ENCODE data around the gene MCCC1. TPM values are rescaled to one million over a fixed set of nuclear protein-coding genes. Genes with fewer than 3 reads are reported as not detected.
"Not testable (repeated sequence)": the region's sequence is repeated elsewhere in the genome, so short reads cannot be mapped to it uniquely, and the experiment has no call there.

Gene MCCC1
- total and polyA plus RNA-seq, 7 donors: 8.2 to 24.4 (median 15.6) TPM

DNA sequence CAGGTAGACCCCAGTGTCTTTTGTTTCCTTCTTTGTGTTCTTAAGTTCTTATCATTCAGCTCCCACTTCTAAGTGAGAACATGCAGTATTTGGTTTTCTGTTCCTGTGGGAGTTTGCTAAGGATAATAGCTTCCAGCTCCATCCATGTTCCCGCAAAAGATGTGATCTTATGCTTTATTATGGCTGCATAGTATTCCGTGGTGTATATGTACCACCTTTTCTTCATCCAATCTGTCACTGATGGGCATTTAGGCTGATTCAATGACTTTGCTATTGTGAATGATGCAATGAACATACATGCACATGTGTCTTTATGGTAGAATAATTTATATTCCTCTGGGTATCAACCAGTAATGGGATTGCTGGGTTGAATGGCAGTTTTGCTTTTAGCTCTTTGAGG, 24.4 kb downstream of the MCCC1 start:
- Histone ChIP-seq H3K36me3 (ENCODE audit: insufficient read depth in 1 of 2, low read depth in 1 of 2) (peaks cover 0 to 53% of the 10 kb centered on the region in 2 donors), H3K4me1 (no peaks in the 10 kb centered on the region), H3K4me3 (no peak overlapping the region), H3K27me3 (ENCODE audit: insufficient read depth in 3 of 3, low read length in 2 of 3) (no peaks in the 10 kb centered on the region), H3K9me3 (no peaks in the 10 kb centered on the region), H3K27ac (no peak overlapping the region)
- DNase-seq (no peak), ATAC-seq (no peak)
- intact Hi-C loops (cut with DNase I): no loop called here
- TF ChIP-seq, protein P1, sequence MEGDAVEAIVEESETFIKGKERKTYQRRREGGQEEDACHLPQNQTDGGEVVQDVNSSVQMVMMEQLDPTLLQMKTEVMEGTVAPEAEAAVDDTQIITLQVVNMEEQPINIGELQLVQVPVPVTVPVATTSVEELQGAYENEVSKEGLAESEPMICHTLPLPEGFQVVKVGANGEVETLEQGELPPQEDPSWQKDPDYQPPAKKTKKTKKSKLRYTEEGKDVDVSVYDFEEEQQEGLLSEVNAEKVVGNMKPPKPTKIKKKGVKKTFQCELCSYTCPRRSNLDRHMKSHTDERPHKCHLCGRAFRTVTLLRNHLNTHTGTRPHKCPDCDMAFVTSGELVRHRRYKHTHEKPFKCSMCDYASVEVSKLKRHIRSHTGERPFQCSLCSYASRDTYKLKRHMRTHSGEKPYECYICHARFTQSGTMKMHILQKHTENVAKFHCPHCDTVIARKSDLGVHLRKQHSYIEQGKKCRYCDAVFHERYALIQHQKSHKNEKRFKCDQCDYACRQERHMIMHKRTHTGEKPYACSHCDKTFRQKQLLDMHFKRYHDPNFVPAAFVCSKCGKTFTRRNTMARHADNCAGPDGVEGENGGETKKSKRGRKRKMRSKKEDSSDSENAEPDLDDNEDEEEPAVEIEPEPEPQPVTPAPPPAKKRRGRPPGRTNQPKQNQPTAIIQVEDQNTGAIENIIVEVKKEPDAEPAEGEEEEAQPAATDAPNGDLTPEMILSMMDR (IDR thresholded peaks at IDR 0.05): no peak
- 97 to 99% (median 98%) methylated on average over 2 of the region's 2 CpGs for WGBS, 3 donors

DNA sequence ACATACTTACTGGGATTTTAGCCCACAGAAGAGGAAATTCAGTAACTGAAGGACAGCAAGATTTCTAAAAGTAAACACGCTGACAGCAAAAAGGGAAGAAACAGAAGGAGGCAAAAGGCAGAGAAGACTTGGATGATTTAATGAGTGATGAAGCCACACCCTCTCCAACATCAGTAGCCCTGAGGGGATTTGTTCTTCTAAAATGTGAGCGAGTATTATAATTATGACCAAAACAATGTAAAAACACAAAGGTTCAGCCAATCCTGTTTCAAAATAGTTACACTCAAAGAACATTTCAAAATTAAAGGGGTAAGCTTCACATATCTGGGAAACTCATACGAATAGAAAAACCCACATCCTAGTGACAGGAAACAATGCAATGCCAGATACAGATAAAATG, 25.0 kb downstream of the MCCC1 start:
- TF ChIP-seq, protein P1 (IDR thresholded peaks at IDR 0.05): no peak
- ATAC-seq: no peak
- H3K27me3 ChIP-seq (ENCODE audit: insufficient read depth in 3 of 3, low read length in 2 of 3): no peaks in the 10 kb centered on the region
- no peaks in the 10 kb centered on the region for H3K4me1 ChIP-seq
- intact Hi-C loops (cut with DNase I): no loop called here
- no peaks in the 10 kb centered on the region for H3K9me3 ChIP-seq
- no peak overlapping the region for H3K27ac ChIP-seq
- H3K36me3 ChIP-seq (ENCODE audit: insufficient read depth in 1 of 2, low read depth in 1 of 2): peaks cover 2 to 59% of the 10 kb centered on the region in 2 donors
- DNase-seq: no peak
- WGBS, 3 donors: 71 to 78% (median 75%) methylated on average over 3 of the region's 3 CpGs
- no peak overlapping the region for H3K4me3 ChIP-seq

DNA sequence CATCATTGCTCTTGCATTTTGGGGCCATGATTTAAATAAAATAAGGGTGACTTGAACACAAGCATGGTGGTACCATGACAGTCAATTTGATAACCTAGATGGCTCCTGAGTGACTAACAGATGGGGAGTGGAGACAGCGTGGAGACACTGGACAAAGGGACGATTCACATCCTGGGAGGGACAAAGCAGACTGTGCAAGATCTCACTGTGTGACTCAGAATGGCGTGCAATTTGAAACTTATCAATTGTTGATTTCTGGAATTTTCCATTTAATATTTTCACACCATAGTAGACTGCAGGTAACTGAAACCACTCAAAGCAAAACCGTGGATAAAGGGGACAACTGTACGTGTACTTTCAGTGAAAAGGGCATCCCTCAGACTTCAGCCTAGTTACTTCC, 25.5 kb downstream of the MCCC1 start:
- Histone ChIP-seq H3K27ac (no peak overlapping the region), H3K27me3 (ENCODE audit: insufficient read depth in 3 of 3, low read length in 2 of 3) (no peaks in the 10 kb centered on the region), H3K9me3 (no peaks in the 10 kb centered on the region), H3K4me3 (no peak overlapping the region), H3K36me3 (ENCODE audit: insufficient read depth in 1 of 2, low read depth in 1 of 2) (peaks cover 2 to 63% of the 10 kb centered on the region in 2 donors), H3K4me1 (no peaks in the 10 kb centered on the region)
- intact Hi-C loops (cut with DNase I): no loop called here
- no peak for ATAC-seq
- 73 to 86% (median 76%) methylated on average over 5 of the region's 5 CpGs for WGBS, 3 donors
- DNase-seq: no peak
- TF ChIP-seq, protein P1 (IDR thresholded peaks at IDR 0.05): no peak

DNA sequence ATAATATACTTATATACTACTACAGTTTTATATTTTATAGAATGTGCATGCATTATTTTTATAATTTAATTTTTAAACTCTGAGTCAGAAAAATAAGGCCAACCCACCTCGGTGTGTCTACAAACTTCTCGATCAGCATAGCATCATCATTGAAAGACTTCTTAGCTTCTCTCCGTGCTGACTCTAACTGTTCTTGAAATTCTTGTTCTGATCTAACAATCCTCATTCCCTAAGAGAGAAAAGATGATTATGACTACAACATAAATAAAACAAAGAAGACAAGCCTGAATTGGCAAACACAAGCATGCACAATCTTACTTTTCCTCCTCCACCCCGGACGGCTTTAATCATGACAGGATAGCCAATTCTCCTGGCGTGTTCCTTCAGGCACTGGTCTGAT, 28.4 kb downstream of the MCCC1 start:
- TF ChIP-seq, protein P1 (IDR thresholded peaks at IDR 0.05): no peak
- no peak for ATAC-seq
- Histone ChIP-seq H3K27ac (no peak overlapping the region), H3K9me3 (no peaks in the 10 kb centered on the region), H3K4me3 (no peak overlapping the region), H3K27me3 (ENCODE audit: insufficient read depth in 3 of 3, low read length in 2 of 3) (no peaks in the 10 kb centered on the region), H3K4me1 (no peaks in the 10 kb centered on the region), H3K36me3 (ENCODE audit: insufficient read depth in 1 of 2, low read depth in 1 of 2) (peaks cover 2 to 76% of the 10 kb centered on the region in 2 donors)
- WGBS, 3 donors: 95 to 97% (median 97%) methylated on average over 6 of the region's 6 CpGs
- intact Hi-C loops (cut with DNase I): no loop called here
- no peak for DNase-seq

DNA sequence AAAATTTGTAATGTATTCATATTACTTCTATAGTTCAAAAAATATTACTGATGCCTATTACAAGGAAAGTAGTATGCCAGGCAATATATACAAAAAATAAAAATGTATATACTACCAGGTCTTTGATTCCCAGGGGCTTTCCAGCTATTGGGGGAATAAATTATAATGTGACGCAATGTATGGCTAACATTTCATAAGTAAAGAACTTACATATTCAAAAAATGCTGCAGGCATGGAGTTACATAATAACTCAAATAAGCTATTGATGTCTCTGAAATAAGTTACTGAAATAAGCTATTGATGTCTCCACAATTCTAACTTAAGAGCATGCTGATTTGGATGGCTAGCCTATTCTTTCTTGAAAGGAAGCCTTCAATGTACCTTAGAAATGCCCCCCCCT, 30.2 kb downstream of the MCCC1 start:
- 2 to 54% (median 5%) methylated on average over 1 of the region's 1 CpG for WGBS, 3 donors
- TF ChIP-seq, protein P1 (IDR thresholded peaks at IDR 0.05): no peak
- intact Hi-C loops (cut with DNase I): no loop called here
- Histone ChIP-seq H3K36me3 (ENCODE audit: insufficient read depth in 1 of 2, low read depth in 1 of 2) (peaks cover 2 to 83% of the 10 kb centered on the region in 2 donors), H3K27ac (no peak overlapping the region), H3K27me3 (ENCODE audit: insufficient read depth in 3 of 3, low read length in 2 of 3) (no peaks in the 10 kb centered on the region), H3K4me1 (no peaks in the 10 kb centered on the region), H3K9me3 (no peaks in the 10 kb centered on the region), H3K4me3 (no peak overlapping the region)
- DNase-seq: no peak
- ATAC-seq: no peak

DNA sequence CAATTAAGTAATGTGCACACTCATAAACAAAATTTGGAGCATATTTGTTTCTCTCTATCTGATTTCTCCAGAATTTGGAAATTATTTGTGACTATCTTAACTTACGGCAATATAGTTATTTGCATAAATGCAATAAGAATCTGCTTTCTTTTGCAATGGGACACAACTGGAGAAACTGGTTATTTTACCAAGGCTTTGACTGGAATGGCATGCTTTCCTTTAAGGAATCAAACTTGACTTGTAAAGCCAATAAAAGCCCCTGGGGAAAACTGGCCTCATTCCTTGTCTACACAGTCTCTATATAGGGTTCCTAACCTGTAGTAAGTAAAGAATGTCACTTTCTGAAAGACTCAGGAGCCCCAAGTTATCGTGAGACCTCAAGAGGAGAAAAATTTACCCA, 32.4 kb downstream of the MCCC1 start:
- H3K4me3 ChIP-seq; ATAC-seq; DNase-seq; H3K27me3 ChIP-seq (ENCODE audit: insufficient read depth in 3 of 3, low read length in 2 of 3); H3K9me3 ChIP-seq; intact Hi-C loops (cut with DNase I); H3K27ac ChIP-seq; H3K4me1 ChIP-seq: not testable (repeated sequence)
- peaks cover 2 to 71% of the 10 kb centered on the region in 2 donors for H3K36me3 ChIP-seq (ENCODE audit: insufficient read depth in 1 of 2, low read depth in 1 of 2)
- 96 to 98% (median 97%) methylated on average over 2 of the region's 2 CpGs for WGBS, 3 donors
